KG1 (cell line): ENCODE data around the gene GRPEL1.

Experiments
- DNase-seq: peaks from one replicate; lab custom pipeline; 2025; lab: John Stamatoyannopoulos, UW

GRPEL1 gene

DNA sequence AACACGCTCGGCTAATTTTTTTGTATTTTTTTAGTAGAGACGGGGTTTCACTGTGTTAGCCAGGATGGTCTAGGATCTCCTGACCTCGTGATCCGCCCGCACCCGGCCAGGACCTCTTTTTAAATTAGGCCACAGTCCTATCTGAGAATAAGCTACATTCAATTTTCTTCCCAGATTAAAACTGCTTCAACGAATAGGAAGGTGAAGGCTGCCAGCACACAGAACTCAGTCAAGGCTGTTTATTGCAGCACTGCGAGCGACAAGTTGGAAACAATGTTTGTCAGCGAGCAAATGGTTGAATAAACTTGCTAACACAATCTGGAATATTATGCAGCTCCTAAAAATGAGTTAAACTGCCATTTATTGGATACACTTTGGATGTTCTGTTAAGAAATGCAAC lies 1.9 kb downstream of the GRPEL1 start:
- no peak for DNase-seq

DNA sequence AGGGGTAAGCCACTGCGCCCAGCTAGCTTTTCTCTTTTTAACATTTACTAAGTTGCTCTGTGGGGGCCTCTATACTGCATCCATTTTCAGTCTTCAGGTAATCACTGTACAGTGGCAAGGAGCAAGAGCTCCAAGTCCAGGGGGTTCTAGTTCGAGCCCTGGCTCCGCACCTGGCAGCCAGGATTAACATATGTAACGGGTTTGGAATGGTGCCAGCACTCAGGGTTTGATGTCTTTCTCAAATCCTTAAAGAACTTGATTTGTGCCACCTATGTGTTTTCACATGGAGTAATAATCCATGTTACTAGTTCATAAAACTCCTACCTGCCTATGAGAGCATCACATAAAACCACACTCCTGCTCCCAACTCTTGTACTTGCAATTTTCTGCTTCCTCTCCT lies 4.5 kb downstream of the GRPEL1 start:
- DNase-seq = no peak

DNA sequence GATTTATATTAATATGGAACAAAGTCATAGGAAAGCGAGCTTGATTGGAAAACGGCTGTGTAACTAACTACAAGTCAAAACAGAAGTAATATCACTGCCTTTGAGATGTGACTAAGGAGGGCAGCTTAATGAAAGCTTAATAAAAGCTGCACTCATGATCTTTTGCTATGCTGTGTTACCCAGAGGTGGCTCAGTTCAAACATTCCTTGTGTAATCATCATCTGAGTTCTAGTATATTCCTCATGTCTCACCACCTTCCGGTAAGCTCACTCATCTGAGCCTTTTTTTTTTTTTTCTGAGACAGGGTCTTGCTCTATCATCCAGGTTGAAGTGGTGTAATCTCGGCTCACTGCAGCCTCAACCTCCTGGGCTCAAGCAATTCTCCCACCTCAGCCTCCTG lies 5.0 kb downstream of the GRPEL1 start:
- no peak for DNase-seq

DNA sequence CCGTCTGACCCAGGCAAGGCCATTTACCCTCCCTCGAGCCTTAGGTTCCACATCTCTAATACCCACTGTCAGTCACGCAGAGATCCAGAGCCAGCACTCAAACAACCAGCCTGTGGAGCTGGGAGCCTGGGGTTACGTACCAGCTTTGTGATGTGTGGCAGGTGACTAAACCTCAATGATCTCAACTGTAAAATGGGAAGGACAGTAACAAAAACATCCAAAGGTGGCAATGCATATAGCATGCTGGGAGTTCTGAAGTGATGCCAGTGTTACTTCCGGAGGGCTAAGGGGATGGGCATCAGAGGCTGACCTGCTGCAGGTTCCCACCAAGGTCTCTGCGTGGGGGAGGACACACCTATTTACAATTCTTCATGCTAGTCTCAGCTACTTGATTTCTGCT lies 6.0 kb downstream of the GRPEL1 start:
- no peak for DNase-seq

DNA sequence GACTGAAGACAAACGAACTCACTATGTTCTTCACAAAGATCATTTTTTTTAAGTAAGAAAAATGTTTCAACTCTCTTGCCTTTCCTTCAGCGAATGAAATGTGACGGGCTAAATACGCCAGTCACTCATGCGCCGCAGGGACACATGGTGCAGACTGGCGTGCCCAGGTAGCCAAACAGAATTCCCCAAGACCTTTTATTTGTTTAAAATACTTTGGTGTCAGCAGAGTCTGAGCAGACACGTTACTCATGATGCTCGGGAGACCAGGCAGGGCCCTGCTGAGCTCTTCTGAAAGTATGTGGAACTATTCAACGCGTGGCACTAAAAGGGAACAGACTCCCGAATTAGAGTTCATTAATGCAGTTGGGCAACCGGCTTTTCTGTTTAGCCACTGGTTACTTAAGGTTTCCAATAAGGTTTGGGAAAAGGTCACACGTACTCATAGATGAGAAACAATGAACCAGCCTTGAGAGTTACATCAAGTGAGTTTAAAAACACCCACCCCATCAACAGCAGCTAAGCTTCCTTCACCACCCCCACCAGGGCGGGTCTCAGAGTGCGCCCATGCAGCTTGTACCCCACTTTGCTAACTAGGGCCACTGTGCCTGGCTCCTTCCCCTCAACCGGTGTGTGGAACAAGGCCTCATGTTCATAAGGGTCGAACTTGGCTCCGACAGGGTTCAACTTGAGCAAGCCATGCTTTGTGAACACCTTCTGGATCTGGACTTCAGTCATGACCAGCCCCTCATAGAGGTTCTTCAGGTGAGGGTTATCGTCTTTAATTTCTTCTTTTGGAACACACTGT lies 7.3 kb downstream of the GRPEL1 start:
- DNase-seq = no peak

DNA sequence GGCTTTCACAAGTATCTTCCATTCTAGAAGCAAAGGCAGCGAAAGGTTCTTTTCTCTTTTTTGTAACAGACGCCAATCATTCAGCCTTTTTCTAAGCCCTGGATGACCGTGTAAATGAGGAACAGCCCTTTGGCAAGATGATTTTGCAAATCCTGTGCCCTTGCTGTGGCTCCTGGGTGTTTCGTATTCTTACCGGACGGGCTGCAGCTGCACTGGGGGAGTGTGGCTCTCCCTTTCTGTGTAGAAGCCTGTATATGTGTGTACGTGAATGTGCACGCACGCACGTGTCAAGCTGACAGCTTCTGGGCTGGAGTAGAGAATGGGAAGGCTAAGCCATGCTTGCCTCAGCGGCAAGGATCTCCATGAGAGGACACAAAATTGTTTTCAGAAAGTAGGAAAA lies 8.2 kb downstream of the GRPEL1 start:
- no peak for DNase-seq

DNA sequence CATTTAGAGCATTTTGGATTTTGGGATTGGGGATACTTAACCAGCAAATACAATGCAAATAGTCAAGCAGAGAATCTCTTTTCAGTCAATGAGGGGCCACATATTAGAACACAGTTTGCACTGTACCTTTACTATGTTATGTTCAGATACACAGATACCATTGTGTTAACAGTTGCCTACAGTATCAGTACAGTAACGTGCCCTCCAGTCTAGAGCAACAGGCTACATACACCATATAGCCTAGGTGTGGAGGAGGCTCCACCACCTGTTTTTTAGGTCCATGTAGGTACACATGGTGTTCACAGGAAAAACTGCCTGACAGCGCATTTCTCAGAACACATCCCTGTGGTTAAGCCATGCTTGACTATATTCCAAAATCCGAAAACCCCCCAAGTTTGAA lies 9.1 kb downstream of the GRPEL1 start:
- no peak for DNase-seq

DNA sequence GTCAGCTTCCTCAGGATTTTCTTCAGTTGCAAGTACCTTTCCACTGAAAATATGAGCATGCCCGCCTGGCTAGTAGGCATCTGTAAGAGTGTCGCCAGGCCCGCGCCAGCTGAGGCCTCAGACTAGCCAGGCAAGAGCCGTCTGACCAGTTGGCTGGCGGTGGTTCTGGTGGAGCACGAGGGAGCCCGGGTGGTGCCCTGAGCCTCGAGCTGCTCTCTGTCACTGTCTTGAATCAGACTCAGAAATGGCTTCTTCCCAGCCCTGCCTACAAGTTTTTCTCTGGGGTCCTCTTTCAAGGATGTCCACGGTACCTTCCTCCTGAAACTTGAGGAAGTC lies 11.9 kb downstream of the GRPEL1 start:
- DNase-seq = no peak

DNA sequence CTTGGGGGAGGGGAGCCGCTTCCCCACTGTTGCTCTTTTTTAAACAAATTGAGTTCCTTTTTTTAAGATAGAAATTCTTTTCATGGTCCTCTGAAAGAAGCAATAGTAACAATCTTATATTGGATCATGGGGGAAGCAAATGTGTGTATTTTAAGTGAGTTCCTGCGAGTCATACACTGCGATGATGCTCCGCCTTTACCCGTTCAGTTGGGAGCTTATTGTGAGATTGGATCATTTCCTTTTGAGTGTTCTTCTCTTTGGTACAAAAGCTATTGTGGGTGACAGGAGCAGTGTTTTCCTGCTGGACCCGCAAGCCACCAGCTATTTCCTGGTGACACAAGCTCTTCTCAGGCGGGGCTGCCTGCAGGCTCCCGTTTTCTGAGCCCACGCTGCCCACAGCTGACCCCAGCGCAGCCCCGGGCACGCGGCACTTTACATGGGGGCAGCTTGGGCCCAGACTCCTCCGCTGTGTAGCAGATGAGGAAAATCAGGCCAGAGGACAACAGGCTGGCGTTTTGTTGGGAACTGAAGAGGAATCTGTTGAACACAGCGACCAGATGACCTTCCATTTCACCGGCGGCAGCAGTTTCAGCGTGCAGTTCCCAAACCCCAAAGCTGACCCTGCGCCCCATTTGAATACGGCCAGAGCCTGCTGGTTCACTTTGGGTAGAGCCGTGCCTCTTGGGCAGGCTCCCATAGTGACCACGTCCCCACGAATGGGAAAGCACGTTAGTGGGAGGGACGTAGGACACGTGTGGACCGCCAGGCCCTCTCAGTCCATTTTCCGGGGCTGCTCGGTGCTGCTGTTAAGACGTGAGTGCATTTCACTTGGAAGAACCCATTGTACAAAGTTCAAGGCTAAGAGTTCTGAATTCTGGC lies 12.5 kb downstream of the GRPEL1 start:
- no peak for DNase-seq

DNA sequence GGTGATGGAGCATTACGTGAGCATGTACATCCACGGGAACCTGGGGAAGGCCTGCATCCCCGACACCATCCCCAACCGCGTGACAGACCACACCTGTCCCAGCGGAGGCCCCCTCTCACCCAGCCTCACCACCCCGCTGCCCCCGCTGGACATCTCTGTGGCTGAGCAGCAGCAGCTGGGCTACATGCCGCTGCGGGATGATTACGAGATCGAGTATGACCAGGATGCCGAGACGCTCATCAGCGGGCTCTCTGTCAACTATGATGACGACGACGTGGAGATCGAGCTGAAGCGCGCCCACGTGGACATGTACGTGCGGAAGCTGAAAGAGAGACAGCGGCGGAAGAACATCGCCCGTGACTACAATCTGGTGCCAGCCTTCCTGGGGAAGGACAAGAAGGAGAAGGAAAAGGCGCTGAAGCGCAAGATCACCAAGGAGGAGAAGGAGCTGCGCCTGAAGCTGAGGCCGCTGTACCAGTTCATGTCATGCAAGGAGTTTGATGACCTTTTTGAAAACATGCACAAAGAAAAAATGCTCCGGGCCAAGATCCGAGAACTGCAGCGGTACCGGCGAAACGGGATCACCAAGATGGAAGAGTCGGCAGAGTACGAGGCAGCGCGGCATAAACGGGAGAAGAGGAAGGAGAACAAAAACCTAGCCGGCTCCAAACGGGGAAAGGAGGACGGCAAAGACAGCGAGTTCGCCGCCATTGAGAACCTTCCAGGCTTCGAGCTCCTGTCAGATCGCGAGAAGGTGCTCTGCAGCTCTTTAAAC lies 13.6 kb downstream of the GRPEL1 start:
- no peak for DNase-seq

DNA sequence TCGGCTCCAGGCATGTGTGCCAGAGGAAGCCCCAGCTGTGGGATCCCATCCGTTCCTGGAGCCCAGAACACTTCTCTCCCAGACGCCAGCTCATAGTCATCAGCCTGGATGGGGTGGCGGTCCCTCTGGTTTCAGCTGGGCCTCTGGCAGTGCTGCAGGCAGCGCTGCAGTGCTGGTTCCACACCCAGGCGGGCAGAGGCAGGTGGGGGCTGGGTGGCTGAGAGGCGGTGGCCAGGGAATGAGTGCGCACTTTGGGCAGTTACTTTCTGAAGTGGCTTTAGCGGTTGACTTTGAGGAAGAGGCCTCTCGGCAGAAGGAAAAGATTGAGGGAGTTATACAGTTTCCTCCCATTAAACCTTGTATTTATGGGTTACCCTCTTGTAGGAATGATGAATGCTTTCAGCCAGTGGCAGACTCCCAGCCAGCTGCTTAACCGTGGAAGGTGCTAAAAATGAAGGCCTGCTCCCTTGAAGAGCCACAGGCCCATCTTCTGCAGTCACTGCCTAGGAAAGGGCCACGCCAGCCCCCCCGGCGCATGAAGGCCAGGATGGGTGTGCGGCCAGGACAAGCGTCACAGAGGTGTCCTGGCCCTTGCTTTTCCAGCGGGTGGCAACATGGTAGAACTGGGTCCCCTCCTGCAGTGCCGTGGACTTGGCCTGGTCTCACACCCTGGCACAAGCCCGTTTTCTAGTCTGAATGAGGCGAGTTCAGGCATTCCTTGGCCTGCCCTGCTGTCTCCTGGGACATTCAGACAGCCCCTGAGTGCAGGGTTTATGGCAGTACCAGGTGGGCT lies 14.7 kb downstream of the GRPEL1 start:
- DNase-seq = no peak

DNA sequence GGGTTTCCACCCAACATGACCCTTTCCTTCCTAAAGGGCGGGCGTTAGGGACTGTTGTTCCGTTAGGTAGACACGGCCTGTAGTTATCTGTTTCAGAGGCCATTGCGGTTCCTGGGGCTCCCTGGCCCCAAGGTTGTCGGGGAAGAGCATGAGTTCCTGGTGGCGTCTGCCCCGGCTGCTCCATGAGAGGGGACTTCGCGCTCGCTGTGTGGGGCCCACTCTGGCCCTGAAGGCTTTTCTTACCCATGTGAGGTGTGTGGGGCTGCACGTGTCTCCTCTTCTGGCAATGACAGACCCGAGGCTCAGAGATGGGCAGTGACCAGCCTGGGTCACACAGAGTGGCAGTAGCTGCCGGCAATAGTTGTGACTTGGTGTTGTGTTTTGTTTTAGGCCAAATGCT lies 15.6 kb downstream of the GRPEL1 start:
- no peak for DNase-seq

DNA sequence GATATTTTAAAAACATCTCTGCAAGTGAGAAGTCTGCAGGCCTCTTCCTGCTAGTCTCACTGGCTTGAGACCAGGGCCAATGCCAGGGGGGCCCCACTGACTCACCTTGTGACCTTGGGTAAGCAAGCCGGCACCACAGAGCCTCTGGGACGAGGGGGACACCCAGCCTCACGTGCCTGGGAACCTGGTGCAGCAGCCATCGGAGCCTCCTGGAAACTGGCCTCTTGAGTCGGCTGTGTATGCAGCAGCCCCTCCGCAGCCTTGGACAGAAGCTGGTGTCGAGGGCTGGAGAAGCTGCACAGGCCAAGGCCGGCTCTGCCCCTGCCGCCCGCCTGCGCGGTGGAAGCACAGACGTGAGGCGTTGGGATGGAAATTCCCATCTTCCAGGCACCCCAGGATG lies 16.0 kb downstream of the GRPEL1 start:
- DNase-seq = no peak

DNA sequence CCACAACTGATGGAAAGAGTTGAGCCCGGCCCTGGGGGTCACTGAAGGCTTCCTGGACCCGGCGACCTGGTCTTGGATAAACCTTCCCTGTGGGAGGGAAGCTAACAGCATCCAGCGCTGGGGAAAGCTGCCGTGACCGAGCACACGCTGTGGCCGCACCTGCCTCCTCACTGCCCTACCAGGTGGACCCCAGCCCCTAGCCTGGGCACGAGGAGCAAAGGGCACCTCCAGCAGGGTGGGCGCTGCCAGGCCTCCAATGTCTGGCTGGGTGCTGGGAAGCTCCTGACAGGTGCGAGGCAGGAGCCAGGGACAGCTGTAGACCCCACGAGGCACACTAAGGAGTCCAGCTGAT lies 16.7 kb downstream of the GRPEL1 start:
- DNase-seq = no peak

DNA sequence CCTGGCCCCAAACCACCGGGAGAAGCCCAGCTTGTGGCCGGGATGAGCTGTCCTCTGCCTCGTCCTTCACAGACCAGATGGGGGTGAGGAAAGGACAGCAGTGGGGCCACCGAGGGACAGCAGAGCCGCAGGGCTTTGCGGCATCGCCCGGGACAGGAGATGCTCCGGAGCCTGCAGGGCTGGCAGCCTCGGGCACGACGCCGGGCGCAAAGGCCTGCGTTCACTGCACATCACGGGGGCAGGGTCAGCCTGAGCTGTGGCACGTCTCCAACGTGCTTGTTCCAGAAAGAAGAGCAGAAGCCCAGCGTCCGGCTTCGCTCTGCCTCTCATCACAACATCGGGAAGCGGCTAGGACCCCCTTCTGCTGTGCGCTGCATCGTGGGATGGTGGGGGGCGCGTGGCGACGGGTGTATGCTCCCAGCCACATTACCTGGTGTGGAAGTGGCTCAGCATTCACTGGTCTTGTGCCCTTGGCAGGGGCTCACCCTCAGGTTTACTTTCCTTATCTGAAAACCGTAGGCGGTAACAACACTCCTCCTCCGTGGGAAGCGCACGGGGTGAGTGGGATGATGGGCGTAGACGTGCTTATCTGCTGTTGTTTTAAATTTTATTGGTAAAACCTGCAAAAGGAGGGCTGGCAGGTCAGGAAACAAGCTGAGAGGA lies 17.3 kb downstream of the GRPEL1 start:
- no peak for DNase-seq

DNA sequence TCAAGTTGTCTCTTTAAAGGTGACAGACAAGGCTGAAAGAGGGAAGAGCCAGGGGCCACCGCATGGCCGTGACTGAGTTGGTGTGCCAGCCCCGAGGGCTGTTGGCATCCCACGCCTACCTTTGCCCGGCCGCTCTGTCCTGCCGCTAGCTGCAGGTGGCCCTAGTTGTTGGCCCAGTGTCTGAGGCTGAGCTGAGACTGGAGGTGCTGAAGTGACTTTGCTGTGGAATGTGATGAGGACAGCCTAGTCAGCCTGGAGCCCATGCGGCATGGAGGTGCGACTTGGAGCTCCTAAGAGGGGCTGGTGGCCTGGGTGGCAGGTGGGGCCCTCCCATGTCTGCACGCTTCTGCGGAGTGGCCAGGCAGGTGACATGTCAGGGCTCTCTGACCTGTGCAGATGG lies 18.1 kb downstream of the GRPEL1 start:
- no peak for DNase-seq

DNA sequence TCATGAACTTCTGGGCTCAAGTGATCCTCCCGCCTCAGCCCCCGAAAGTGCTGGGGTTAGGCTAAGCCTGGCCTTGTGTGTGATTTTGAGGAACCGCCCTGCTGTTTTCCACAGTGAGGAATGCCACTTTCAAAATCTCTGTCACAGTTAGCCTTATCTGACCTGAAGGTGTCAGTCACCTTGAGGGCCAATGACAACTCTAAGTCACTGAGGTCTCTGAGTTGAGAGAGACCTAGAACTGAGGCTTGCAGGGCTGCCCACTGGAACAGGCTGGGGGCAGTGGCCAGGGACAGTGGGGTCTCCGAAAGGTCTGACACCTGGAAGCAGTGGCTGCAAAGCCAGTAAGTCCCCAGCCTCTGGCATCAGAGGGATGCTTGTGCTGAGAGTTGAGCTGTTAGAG lies 18.6 kb downstream of the GRPEL1 start:
- no peak for DNase-seq

DNA sequence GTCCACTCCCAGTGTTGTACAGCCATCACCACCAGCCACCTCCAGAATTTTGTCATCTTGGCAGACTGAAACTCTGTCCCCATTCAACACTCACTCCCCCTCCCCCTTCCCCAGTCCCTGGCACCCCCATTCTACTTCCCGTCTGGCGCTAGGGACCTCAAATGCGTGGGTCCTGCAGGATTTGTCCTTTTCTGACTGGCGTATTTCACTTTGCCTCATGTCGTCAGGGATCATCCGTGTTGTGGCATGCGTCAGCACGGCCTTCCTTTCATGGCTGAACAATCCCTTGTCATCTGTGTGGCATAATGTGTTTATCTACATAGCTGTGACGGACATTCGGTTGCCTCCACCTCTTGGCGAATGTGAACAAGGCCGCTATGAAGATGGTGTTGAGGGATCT lies 19.2 kb downstream of the GRPEL1 start:
- DNase-seq = no peak

DNA sequence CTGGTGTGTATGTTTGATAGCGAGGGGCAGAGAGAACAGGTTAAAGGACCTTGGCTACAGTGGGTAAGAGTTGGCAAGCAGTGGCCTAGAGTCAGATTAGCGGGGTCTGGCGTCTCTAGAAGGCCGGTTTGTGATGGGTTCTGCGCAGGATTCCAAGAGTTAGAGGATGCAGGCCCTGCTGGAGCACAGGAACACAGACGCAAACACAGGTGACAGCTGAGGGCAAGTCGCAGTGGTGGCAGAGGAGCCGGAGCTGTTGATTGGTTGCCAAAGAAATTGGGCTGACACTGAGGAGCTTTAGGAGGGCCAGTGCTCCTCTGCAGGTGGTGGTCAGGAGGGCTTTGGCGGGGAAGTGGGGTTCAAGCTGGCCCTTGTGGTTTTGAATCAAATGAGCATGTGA lies 20.9 kb downstream of the GRPEL1 start:
- DNase-seq = no peak

DNA sequence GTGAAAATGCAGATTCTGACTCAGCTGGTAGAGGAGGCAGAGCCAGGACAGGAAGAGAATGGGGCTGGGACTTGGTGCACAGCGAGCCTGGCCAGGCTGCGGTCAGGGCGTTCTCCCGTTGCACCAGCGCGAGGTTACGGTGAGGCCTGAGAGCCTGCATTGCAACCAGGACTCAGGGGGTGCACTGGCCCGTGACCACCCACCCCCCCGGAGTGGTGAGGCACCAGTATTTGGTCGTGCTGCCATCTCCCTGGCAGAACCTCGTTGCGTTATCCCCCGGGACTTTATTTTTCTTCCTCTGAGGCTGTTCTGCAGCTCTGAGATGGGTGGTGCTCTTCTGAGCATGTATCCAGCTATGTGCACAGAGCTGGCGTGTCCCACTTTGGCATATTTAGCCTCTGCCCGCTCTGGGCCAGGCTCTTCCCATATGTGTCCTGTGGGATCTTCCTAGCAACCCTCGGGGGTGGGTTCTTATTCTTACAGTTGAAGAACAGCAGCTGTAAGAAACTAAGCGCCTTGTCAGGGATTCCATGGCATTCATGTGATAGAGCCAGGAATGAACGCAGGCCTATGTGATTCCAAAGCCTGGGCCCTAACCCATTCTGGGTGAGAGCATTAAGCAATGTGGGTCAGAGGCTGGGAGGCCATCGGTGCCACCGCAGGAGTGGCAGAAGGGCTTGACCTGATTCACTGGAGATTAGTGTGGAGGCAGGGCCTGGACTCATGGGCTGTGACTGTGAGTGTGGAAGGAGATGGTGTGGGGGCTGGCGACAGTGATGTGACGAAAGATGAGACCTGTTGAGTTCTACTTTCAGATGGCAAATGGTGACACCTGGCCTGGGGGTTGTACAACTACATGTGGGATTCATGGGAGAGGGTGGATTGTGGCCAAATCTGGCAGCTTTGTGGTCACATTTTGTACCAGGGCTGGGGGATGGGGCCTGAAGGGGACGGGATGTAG lies 21.6 kb downstream of the GRPEL1 start:
- no peak for DNase-seq
